Measurements from ENCODE around the gene PRDM2. TPM values are rescaled to one million over a fixed set of nuclear protein-coding genes. Genes with fewer than 3 reads are reported as not detected.
A peak's percentile ranks its signal among the peaks of the same experiment; 100 is the strongest.

The PRDM2 gene
- total and polyA plus RNA-seq, 12 donors: 12.5 to 45.3 (median 30.2) TPM

GRCh38 chr1:13794231-13795187 lies 94.5 kb downstream of the PRDM2 start:
- Histone ChIP-seq H3K36me3 (replicated peaks in 1 of 2) (no peaks in the 10 kb centered on the region), H3K4me3 (no peak overlapping the region), H3K4me1 (replicated peaks in 1 of 2) (peaks cover 4% of the 10 kb centered on the region in 2 donors), H3K27me3 (no peaks in the 10 kb centered on the region), H3K27ac (no peak overlapping the region), H3K9me3 (replicated peaks in 1 of 3) (no peaks in the 10 kb centered on the region)
- peak in 1 of 7 donors; percentile 25 for DNase-seq
- no peak for TF ChIP-seq POLR2A (IDR thresholded peaks at IDR 0.05)
- no peak for TF ChIP-seq CTCF (IDR thresholded peaks at IDR 0.05)
- 89 to 92% (median 91%) methylated on average over 8 of the region's 8 CpGs for WGBS, 4 donors
- intact Hi-C loops (cut with DNase I): no loop called here

- DNase-seq: peak in 1 of 7 donors; percentile 28
- Histone ChIP-seq H3K27me3 (no peaks in the 10 kb centered on the region), H3K36me3 (replicated peaks in 1 of 2) (no peaks in the 10 kb centered on the region), H3K4me1 (replicated peaks in 1 of 2) (peaks cover 4% of the 10 kb centered on the region in 2 donors), H3K27ac (no peak overlapping the region), H3K9me3 (replicated peaks in 1 of 3) (no peaks in the 10 kb centered on the region), H3K4me3 (no peak overlapping the region)
- intact Hi-C loops (cut with DNase I): no loop called here
- WGBS, 4 donors: 76 to 80% (median 80%) methylated on average over 6 of the region's 6 CpGs
- no peak for TF ChIP-seq POLR2A (IDR thresholded peaks at IDR 0.05)
- no peak for TF ChIP-seq CTCF (IDR thresholded peaks at IDR 0.05)
These were observed 97.4 kb downstream of the PRDM2 start for GRCh38 chr1:13797397-13797796.

- TF ChIP-seq CTCF (IDR thresholded peaks at IDR 0.05): no peak
- TF ChIP-seq POLR2A (IDR thresholded peaks at IDR 0.05): no peak
- intact Hi-C loops (cut with DNase I): no loop called here
- Histone ChIP-seq H3K27ac (no peak overlapping the region), H3K36me3 (replicated peaks in 1 of 2) (no peaks in the 10 kb centered on the region), H3K4me3 (no peak overlapping the region), H3K27me3 (no peaks in the 10 kb centered on the region), H3K9me3 (replicated peaks in 1 of 3) (no peaks in the 10 kb centered on the region), H3K4me1 (replicated peaks in 1 of 2) (peaks cover 4% of the 10 kb centered on the region in 2 donors)
- WGBS, 4 donors: 88 to 93% (median 91%) methylated on average over 5 of the region's 5 CpGs
- DNase-seq: no peak
These were observed 98.1 kb downstream of the PRDM2 start for GRCh38 chr1:13798120-13798519.

- H3K27ac ChIP-seq: no peak overlapping the region
- H3K36me3 ChIP-seq (replicated peaks in 1 of 2): no peaks in the 10 kb centered on the region
- TF ChIP-seq CTCF (IDR thresholded peaks at IDR 0.05) (no peak), POLR2A (IDR thresholded peaks at IDR 0.05) (no peak)
- H3K9me3 ChIP-seq (replicated peaks in 1 of 3): no peaks in the 10 kb centered on the region
- 87 to 90% (median 87%) methylated on average over 10 of the region's 10 CpGs for WGBS, 4 donors
- no peak overlapping the region for H3K4me3 ChIP-seq
- intact Hi-C loops (cut with DNase I): loop anchor here in 1 of 2 donors (10.0 kb wide), 1 partner anchor 55 kb away; no protein-coding TSS in a partner anchor
- no peaks in the 10 kb centered on the region for H3K27me3 ChIP-seq
- no peak for DNase-seq
- H3K4me1 ChIP-seq (replicated peaks in 1 of 2): peaks cover 4% of the 10 kb centered on the region in 2 donors
These were observed 99.7 kb downstream of the PRDM2 start for GRCh38 chr1:13799502-13800283.
